GM23338 (cell line): ENCODE results near the gene KCNMA1. TPM values are rescaled to one million over a fixed set of nuclear protein-coding genes. Genes with fewer than 3 reads are reported as not detected.

ENCODE experiments used
- ATAC-seq: fragments of 200-7000 bp; cut with Tn5 transposase; 3 replicates; pipeline ENCODE4 v1.9.1; 2020
- DNase-seq: peaks from one replicate; pipeline ENCODE4 v3.0.0-alpha.2; 2015; ENCODE audit warnings: low spot score
- H2AFZ ChIP-seq: fragments of 200-600 bp; sonication (generic); 2 replicates; pipeline ENCODE4 v1.8.0; 2016; ENCODE audit warnings: antibody characterized with exemption, mild to moderate bottlenecking, moderate library complexity
- H3F3A ChIP-seq: fragments of 200-600 bp; sonication (generic); replicated peaks from 2 replicates; pipeline ENCODE4 v1.8.0; 2017; ENCODE audit warnings: antibody characterized with exemption, mixed run types, low read depth
- H3K27ac ChIP-seq: fragments of 200-600 bp; sonication (generic); 2 replicates; pipeline ENCODE4 v1.6.1; 2016; ENCODE audit warnings: low read depth
- H3K27me3 ChIP-seq: fragments of 200-600 bp; sonication (generic); 2 replicates; pipeline ENCODE4 v1.8.0; 2016; ENCODE audit warnings: mild to moderate bottlenecking, mixed run types, moderate library complexity; ENCODE audit not compliant: insufficient read depth
- H3K36me3 ChIP-seq: fragments of 200-600 bp; sonication (generic); 2 replicates; pipeline ENCODE4 v1.8.0; 2016; ENCODE audit warnings: mild to moderate bottlenecking; ENCODE audit not compliant: insufficient read depth
- H3K4me1 ChIP-seq: fragments of 200-600 bp; sonication (generic); 2 replicates; pipeline ENCODE4 v1.8.0; 2016; ENCODE audit warnings: mild to moderate bottlenecking, moderate library complexity; ENCODE audit not compliant: insufficient read depth
- H3K4me2 ChIP-seq: fragments of 200-600 bp; sonication (generic); 2 replicates; pipeline ENCODE4 v1.7.1; 2017; ENCODE audit warnings: mixed run types
- H3K4me3 ChIP-seq: fragments of 200-600 bp; sonication (generic); 2 replicates; pipeline ENCODE4 v1.6.1; 2016; ENCODE audit warnings: mixed run types
- H3K79me2 ChIP-seq: fragments of 200-600 bp; sonication (generic); replicated peaks from 2 replicates; pipeline ENCODE4 v1.8.0; 2017; ENCODE audit warnings: mild to moderate bottlenecking; ENCODE audit not compliant: insufficient read depth
- H3K9me2 ChIP-seq: fragments of 200-600 bp; sonication (generic); 2 replicates; pipeline ENCODE4 v1.8.0; 2017; ENCODE audit not compliant: insufficient read depth
- H4K20me1 ChIP-seq: fragments of 200-600 bp; sonication (generic); replicated peaks from 2 replicates; pipeline ENCODE4 v1.8.0; 2017; ENCODE audit warnings: mild to moderate bottlenecking; ENCODE audit not compliant: insufficient read depth
- H3K27ac Mint-ChIP-seq: 2 replicates; pipeline ENCODE4 v1.8.0; 2020; ENCODE audit warnings: inconsistent platforms, mild to moderate bottlenecking, moderate library complexity, mixed read lengths
- H3K27me3 Mint-ChIP-seq: 3 replicates; pipeline ENCODE4 v1.8.0; 2022; ENCODE audit warnings: low read depth, mild to moderate bottlenecking, moderate library complexity, mixed read lengths, inconsistent platforms; ENCODE audit not compliant: insufficient read depth, poor library complexity
- H3K36me3 Mint-ChIP-seq: 3 replicates; pipeline ENCODE4 v1.8.0; 2021; ENCODE audit warnings: low read depth, mild to moderate bottlenecking, inconsistent platforms, moderate library complexity, mixed read lengths
- H3K4me1 Mint-ChIP-seq: 3 replicates; pipeline ENCODE4 v1.8.0; 2020; ENCODE audit warnings: mild to moderate bottlenecking, inconsistent platforms, mixed read lengths
- H3K4me3 Mint-ChIP-seq: 3 replicates; pipeline ENCODE4 v1.8.0; 2021; ENCODE audit warnings: moderate library complexity, mild to moderate bottlenecking, inconsistent platforms, mixed read lengths
- H3K9me3 Mint-ChIP-seq: 3 replicates; pipeline ENCODE4 v1.8.0; 2020; ENCODE audit warnings: moderate library complexity, mild to moderate bottlenecking, inconsistent platforms, mixed read lengths
- CREB1 ChIP-seq: fragments of 250-450 bp; sonication (Bioruptor Pico); IDR thresholded peaks from 2 replicates; pipeline ENCODE4 v1.5.0; 2020; ENCODE audit warnings: low read depth, mild to moderate bottlenecking, moderate library complexity
- EZH2phosphoT487 ChIP-seq: fragments of 200-600 bp; sonication (generic); IDR thresholded peaks from one replicate; pipeline ENCODE4 v1.8.1; 2018; ENCODE audit warnings: antibody characterized with exemption; ENCODE audit not compliant: unreplicated experiment
- JUNB ChIP-seq: IDR thresholded peaks from one replicate; pipeline ENCODE4 v1.6.1; 2016; ENCODE audit warnings: antibody characterized with exemption; ENCODE audit not compliant: unreplicated experiment
- NANOG ChIP-seq: IDR thresholded peaks from 2 replicates; pipeline ENCODE4 v1.6.1; 2016; ENCODE audit warnings: antibody characterized with exemption, borderline replicate concordance
- POLR2AphosphoS5 ChIP-seq: IDR thresholded peaks from 2 replicates; pipeline ENCODE4 v1.6.1; 2016; ENCODE audit warnings: antibody characterized with exemption, low read depth
- STAT1 ChIP-seq: IDR thresholded peaks from one replicate; pipeline ENCODE4 v1.6.1; 2016; ENCODE audit warnings: antibody characterized with exemption; ENCODE audit not compliant: unreplicated experiment
- ZNF114 ChIP-seq: fragments of 250-450 bp; sonication (Bioruptor Pico); IDR thresholded peaks from 2 replicates; pipeline ENCODE4 v1.5.0; 2020; ENCODE audit warnings: mild to moderate bottlenecking, moderate library complexity
- ZNF331 ChIP-seq: fragments of 250-450 bp; sonication (Bioruptor Pico); IDR thresholded peaks from 2 replicates; pipeline ENCODE4 v1.5.0; 2020; ENCODE audit warnings: low read depth, mild to moderate bottlenecking, moderate library complexity
- polyA plus RNA-seq: library from polyadenylated mRNA; unstranded; fragments of >200 nt; fragmentation: Nextera tagmentation; extraction: Ambion mirVana; gene quantifications from 2 replicates; pipeline ENCODE4 v1.2.1, GENCODE V29; 2016
- total RNA-seq: library from RNA; depleted of rRNA; stranded (reverse); fragments of >200 nt; shearing (Covaris generic); gene quantifications from 2 replicates; pipeline ENCODE4 v1.2.3, GENCODE V29; 2014
- TF ChIP-seq, protein P1 (sequence below): IDR thresholded peaks from 2 replicates; pipeline ENCODE4 v1.6.1; 2016; ENCODE audit warnings: antibody characterized with exemption
- TF ChIP-seq, protein P2 (sequence below): IDR thresholded peaks from one replicate; pipeline ENCODE4 v1.6.1; 2018; ENCODE audit warnings: antibody characterized with exemption; ENCODE audit not compliant: unreplicated experiment
- TF ChIP-seq, protein P3 (sequence below), 2 experiments: fragments of 200-600 bp in 1 of 2; sonication (generic) in 1 of 2; conservative IDR thresholded peaks; 2 replicates each; pipeline versions ENCODE4 v1.5.1 to v1.6.1; 2016 to 2017; ENCODE audit warnings: antibody characterized with exemption in 2 of 2, low read depth in 2 of 2, mild to moderate bottlenecking in 2 of 2, moderate library complexity in 1 of 2

KCNMA1 gene
- total and polyA plus RNA-seq, 2 experiments from 2014 or later, result 8.2 to 9.0 TPM

DNA sequence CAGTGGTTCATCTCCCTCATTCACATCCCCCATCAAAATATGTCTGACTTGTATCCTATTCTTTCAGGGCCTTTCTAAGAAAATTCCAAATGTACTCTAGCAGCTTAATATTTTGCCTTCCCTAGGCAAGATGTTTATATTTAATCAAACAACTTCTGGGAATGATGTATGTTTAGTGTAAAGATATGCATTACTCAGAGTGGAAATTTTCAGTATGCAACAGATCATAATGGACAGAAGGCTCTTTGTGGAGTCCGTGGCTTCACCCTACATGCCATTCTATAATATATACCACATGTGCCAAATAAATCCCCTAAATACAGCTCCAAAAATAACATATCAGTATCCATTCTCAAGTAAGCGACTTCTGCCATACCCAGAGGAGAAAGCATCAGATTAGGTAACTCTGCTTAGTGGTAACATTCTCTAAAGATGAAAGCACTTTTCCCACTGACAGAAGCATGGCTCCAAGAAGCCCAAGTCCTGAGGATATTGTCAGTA, 316.6 kb downstream of the KCNMA1 start:
- no peak overlapping the region for H3K27ac Mint-ChIP-seq
- Histone ChIP-seq H3K79me2 (no peaks in the 10 kb centered on the region), H3K4me2 (no peak overlapping the region), H3K4me3 (no peak overlapping the region), H3K4me1 (peaks cover 11% of the 10 kb centered on the region), H2AFZ (no peak overlapping the region), H3K27me3 (no peaks in the 10 kb centered on the region), H3F3A (no peaks in the 10 kb centered on the region), H4K20me1 (no peaks in the 10 kb centered on the region), H3K27ac (no peak overlapping the region), H3K36me3 (no peaks in the 10 kb centered on the region), H3K9me2 (peaks cover 12% of the 10 kb centered on the region)
- ATAC-seq (no peak), DNase-seq (no peak)
- TF ChIP-seq, protein P1, sequence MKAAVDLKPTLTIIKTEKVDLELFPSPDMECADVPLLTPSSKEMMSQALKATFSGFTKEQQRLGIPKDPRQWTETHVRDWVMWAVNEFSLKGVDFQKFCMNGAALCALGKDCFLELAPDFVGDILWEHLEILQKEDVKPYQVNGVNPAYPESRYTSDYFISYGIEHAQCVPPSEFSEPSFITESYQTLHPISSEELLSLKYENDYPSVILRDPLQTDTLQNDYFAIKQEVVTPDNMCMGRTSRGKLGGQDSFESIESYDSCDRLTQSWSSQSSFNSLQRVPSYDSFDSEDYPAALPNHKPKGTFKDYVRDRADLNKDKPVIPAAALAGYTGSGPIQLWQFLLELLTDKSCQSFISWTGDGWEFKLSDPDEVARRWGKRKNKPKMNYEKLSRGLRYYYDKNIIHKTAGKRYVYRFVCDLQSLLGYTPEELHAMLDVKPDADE, result no peak
- no peak for TF ChIP-seq POLR2AphosphoS5
- no peak for TF ChIP-seq ZNF114 (CRISPR knock-in tag)
- H3K4me1 Mint-ChIP-seq, result peaks cover 14% of the 10 kb centered on the region
- H3K4me3 Mint-ChIP-seq, result no peak overlapping the region
- no peaks in the 10 kb centered on the region for H3K36me3 Mint-ChIP-seq
- no peaks in the 10 kb centered on the region for H3K27me3 Mint-ChIP-seq
- no peaks in the 10 kb centered on the region for H3K9me3 Mint-ChIP-seq

DNA sequence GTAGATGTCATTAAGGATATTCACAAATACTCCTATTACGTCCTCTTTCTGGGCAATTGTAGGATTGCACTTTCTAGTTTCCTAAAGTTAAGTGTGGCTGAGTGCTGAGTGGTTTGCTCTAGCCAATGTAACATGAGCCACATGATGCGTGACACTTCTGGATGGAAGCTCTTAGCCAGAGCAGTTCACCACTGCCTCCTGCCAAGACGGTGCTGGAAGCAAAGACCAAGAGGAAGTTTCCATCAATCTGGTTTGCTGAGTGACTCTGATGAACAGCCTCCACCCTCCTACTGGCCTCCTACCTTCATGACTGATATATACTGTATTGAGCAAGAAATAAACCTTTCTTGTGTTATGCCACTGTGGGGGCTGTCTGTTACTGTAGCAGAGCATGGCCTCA, 318.1 kb downstream of the KCNMA1 start:
- no peak for ATAC-seq
- Mint-ChIP-seq H3K27ac (no peak overlapping the region), H3K4me1 (peaks cover 7% of the 10 kb centered on the region; the same call in 2 of the 3 replicates)
- TF ChIP-seq ZNF331 (CRISPR knock-in tag) (no peak), STAT1 (no peak), POLR2AphosphoS5 (no peak), EZH2phosphoT487 (no peak), JUNB (no peak), CREB1 (CRISPR knock-in tag) (no peak), ZNF114 (CRISPR knock-in tag) (no peak), NANOG (no peak)
- TF ChIP-seq, protein P2, sequence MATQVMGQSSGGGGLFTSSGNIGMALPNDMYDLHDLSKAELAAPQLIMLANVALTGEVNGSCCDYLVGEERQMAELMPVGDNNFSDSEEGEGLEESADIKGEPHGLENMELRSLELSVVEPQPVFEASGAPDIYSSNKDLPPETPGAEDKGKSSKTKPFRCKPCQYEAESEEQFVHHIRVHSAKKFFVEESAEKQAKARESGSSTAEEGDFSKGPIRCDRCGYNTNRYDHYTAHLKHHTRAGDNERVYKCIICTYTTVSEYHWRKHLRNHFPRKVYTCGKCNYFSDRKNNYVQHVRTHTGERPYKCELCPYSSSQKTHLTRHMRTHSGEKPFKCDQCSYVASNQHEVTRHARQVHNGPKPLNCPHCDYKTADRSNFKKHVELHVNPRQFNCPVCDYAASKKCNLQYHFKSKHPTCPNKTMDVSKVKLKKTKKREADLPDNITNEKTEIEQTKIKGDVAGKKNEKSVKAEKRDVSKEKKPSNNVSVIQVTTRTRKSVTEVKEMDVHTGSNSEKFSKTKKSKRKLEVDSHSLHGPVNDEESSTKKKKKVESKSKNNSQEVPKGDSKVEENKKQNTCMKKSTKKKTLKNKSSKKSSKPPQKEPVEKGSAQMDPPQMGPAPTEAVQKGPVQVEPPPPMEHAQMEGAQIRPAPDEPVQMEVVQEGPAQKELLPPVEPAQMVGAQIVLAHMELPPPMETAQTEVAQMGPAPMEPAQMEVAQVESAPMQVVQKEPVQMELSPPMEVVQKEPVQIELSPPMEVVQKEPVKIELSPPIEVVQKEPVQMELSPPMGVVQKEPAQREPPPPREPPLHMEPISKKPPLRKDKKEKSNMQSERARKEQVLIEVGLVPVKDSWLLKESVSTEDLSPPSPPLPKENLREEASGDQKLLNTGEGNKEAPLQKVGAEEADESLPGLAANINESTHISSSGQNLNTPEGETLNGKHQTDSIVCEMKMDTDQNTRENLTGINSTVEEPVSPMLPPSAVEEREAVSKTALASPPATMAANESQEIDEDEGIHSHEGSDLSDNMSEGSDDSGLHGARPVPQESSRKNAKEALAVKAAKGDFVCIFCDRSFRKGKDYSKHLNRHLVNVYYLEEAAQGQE, result no peak
- TF ChIP-seq, protein P3, sequence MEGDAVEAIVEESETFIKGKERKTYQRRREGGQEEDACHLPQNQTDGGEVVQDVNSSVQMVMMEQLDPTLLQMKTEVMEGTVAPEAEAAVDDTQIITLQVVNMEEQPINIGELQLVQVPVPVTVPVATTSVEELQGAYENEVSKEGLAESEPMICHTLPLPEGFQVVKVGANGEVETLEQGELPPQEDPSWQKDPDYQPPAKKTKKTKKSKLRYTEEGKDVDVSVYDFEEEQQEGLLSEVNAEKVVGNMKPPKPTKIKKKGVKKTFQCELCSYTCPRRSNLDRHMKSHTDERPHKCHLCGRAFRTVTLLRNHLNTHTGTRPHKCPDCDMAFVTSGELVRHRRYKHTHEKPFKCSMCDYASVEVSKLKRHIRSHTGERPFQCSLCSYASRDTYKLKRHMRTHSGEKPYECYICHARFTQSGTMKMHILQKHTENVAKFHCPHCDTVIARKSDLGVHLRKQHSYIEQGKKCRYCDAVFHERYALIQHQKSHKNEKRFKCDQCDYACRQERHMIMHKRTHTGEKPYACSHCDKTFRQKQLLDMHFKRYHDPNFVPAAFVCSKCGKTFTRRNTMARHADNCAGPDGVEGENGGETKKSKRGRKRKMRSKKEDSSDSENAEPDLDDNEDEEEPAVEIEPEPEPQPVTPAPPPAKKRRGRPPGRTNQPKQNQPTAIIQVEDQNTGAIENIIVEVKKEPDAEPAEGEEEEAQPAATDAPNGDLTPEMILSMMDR (conservative IDR thresholded peaks at IDR 0.05; ENCODE audit: low read depth in 2 of 2), result no peak
- TF ChIP-seq, protein P1, result no peak

More for the DNA sequence above, 318.1 kb downstream of the KCNMA1 start:
- H3F3A ChIP-seq, result no peaks in the 10 kb centered on the region
- no peaks in the 10 kb centered on the region for H3K79me2 ChIP-seq
- no peak overlapping the region for H2AFZ ChIP-seq
- Mint-ChIP-seq H3K27me3 (no peaks in the 10 kb centered on the region), H3K36me3 (no peaks in the 10 kb centered on the region), H3K9me3 (no peaks in the 10 kb centered on the region), H3K4me3 (no peak overlapping the region)
- H3K4me2 ChIP-seq, result no peak overlapping the region
- no peak for DNase-seq
- H3K27ac ChIP-seq, result no peak overlapping the region
- no peaks in the 10 kb centered on the region for H4K20me1 ChIP-seq
- no peaks in the 10 kb centered on the region for H3K36me3 ChIP-seq
- no peaks in the 10 kb centered on the region for H3K27me3 ChIP-seq
- peaks cover 9% of the 10 kb centered on the region for H3K4me1 ChIP-seq
- no peak overlapping the region for H3K4me3 ChIP-seq
- H3K9me2 ChIP-seq, result peaks cover 6% of the 10 kb centered on the region
